C4-2B (cell line): ENCODE results near the gene TCTN3.

Source experiments
- CTCF ChIP-seq: fragments of 450-650 bp; conservative IDR thresholded peaks from 2 replicates; pipeline ENCODE4 v1.5.1; 2017; ENCODE audit warnings: mild to moderate bottlenecking
- ZFX ChIP-seq: fragments of 450-650 bp; IDR thresholded peaks from 2 replicates; pipeline ENCODE4 v1.6.1; 2017

DNA sequence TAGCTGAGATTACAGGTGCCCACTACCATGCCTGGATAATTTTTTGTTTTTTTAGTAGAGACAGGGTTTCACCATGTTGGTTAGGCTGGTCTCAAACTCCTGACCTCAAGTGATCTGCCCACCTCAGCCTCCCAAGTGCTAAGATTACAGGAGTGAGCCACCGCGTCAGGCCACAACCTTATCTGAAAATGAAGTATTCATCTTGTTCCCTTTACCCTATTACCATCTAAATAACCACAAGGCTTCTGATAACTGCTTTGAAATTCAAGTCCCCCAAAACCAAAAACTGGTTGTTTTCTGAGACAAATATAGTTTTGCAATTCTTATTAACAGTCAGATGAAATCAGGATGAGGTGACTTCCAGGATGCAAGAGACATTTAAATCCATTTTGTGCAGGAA, 2.4 kb downstream of the TCTN3 start:
- TF ChIP-seq CTCF (no peak), ZFX (no peak)
